Stomach (tissue), 9 donors: ENCODE data around the gene HLA-F. TPM values are rescaled to one million over a fixed set of nuclear protein-coding genes. Genes with fewer than 3 reads are reported as not detected.

Experiments used
- DNase-seq, 2 donors: peaks; one replicate each; pipeline versions ENCODE4 v3.0.0 to v3.0.0-alpha.2; 2013 to 2019
- H3K27ac ChIP-seq, 5 donors: fragments of 200-600 bp in 4 of 5; sonication (generic) in 4 of 5; one replicate each; pipeline ENCODE4 v1.5.1; 2013 to 2019; ENCODE audit warnings: mild to moderate bottlenecking in 1 of 5, moderate library complexity in 1 of 5
- H3K27me3 ChIP-seq, 3 donors: fragments of 200-600 bp; sonication (generic); one replicate each; pipeline ENCODE4 v1.5.1; 2017 to 2019; ENCODE audit warnings: mixed run types in 1 of 3
- H3K36me3 ChIP-seq, 4 donors: fragments of 200-600 bp; sonication (generic); 1 replicate in 3 of 4; 2 replicates in 1 of 4; pipeline ENCODE4 v1.5.1; 2016 to 2019
- H3K4me1 ChIP-seq, 4 donors: fragments of 200-600 bp; sonication (generic); one replicate each; pipeline ENCODE4 v1.5.1; 2016 to 2019
- H3K4me3 ChIP-seq, 4 donors: fragments of 200-600 bp; sonication (generic) in 3 of 4; one replicate each; pipeline ENCODE4 v1.5.1; 2016 to 2019; ENCODE audit warnings: mild to moderate bottlenecking in 1 of 4
- H3K9me3 ChIP-seq, 4 donors: fragments of 200-600 bp; sonication (generic); one replicate each; pipeline ENCODE4 v1.5.1; 2016 to 2019
- EP300 ChIP-seq: sonication (generic); formaldehyde crosslinking; IDR thresholded peaks from one replicate; pipeline ENCODE4 v1.6.1; 2017; ENCODE audit warnings: antibody characterized with exemption
- POLR2A ChIP-seq, 4 donors: fragments of 450-650 bp; IDR thresholded peaks; one replicate each; pipeline ENCODE4 v1.6.1; 2016; ENCODE audit warnings: antibody characterized with exemption in 4 of 4, control low read depth in 2 of 4, mild to moderate bottlenecking in 1 of 4, moderate library complexity in 1 of 4
- POLR2AphosphoS5 ChIP-seq, 3 donors: sonication (generic); formaldehyde crosslinking; IDR thresholded peaks; one replicate each; pipeline ENCODE4 v1.6.1; 2016; ENCODE audit warnings: antibody characterized with exemption in 3 of 3
- WGBS, 5 donors: extraction: QIAGEN DNeasy Blood & Tissue Kit in 3 of 5; methylation state at CpG; one replicate each; pipeline versions ENCODE4 v1.1.5 to v1.1.7; 2013 to 2018; 5-methylcytosine and 5-hydroxymethylcytosine counted together
- intact Hi-C: fragments of 100-400 bp; cut with DNase I; formaldehyde crosslinking; loops from one replicate; pipeline ENCODE4 v1.15.1; 2023; ENCODE audit warnings: low total_unique reads
- polyA plus RNA-seq, 3 donors: library from polyadenylated mRNA; stranded (reverse); fragments of 200-250 nt; gene quantifications; one replicate each; pipeline ENCODE4 v1.2.3, GENCODE V29; 2013
- total RNA-seq, 5 donors: library from RNA; depleted of rRNA; stranded (reverse); fragments of >200 nt; gene quantifications; one replicate each; pipeline versions ENCODE4 v1.1.0 to v1.2.3, GENCODE V29; 2014 to 2016
- TF ChIP-seq, protein P1 (sequence below), 7 experiments: fragments of 450-650 bp in 4 of 7; fragments of 200-600 bp in 3 of 7; sonication (generic) in 3 of 7; IDR thresholded peaks; one replicate each; pipeline ENCODE4 v1.5.1; 2016 to 2019; ENCODE audit warnings: antibody characterized with exemption in 7 of 7, control low read depth in 2 of 7, mild to moderate bottlenecking in 1 of 7
- donor health status: healthy with polysubstance abuse.
- donor health status: Bipolar disorder and iron deficiency.
- donor health status: healthy.

HLA-F gene
- total and polyA plus RNA-seq, 8 donors, result 17.2 to 164 (median 96.6) TPM

DNA sequence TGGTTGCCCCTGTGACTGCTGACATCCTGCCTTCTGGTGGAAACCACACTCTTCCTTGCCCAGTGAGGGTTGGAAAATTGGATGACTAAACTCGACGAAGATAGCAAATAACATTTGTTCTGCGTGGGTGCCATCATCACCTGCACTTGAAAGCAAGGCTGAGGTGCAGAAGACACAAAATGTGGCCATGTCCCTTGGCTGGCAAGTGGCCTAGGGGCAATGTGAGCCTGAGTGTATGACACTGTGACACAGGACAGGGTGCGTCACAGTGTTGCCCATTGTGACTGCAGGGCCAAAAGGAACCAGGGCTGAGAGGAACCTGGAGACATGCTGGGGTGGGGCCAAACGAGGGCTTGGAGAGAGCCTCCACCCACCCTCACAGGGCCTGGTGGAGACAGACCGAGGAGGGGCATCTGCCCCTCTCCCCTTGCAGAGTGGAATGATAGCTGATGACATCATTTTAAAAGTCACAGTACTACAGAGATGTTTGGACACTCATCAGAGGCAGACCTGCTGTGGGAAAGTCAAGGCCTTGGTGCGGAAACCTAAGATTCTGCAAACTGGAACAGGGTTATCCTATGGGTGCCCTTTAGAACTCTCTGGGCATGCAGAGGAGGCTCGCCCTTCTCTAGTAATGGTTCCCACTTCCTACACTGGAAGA is 12.8 kb upstream of the HLA-F start:
- H3K9me3 ChIP-seq, result no peaks in the 10 kb centered on the region

DNA sequence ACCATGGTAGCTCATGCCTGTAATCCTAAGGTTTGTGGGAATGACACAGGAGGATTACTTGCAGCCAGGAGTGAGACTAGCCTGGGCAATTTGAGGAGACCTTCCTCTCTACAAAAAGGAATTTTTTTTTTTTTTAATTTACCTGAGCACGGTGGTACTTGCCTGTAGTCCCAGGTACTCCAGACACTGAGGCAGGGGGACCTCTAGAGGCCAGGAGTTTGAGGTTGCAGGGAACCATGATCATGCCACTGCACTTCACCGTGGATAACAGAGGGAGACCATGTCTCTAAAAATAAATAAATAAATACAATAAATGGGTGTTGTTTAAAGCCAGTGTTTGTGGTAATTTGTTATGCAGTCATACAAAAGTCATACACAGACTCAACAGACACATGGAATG is 2.4 kb upstream of the HLA-F start:
- no peak for DNase-seq
- TF ChIP-seq POLR2AphosphoS5 (IDR thresholded peaks at IDR 0.05), result no peak
- TF ChIP-seq, protein P1, sequence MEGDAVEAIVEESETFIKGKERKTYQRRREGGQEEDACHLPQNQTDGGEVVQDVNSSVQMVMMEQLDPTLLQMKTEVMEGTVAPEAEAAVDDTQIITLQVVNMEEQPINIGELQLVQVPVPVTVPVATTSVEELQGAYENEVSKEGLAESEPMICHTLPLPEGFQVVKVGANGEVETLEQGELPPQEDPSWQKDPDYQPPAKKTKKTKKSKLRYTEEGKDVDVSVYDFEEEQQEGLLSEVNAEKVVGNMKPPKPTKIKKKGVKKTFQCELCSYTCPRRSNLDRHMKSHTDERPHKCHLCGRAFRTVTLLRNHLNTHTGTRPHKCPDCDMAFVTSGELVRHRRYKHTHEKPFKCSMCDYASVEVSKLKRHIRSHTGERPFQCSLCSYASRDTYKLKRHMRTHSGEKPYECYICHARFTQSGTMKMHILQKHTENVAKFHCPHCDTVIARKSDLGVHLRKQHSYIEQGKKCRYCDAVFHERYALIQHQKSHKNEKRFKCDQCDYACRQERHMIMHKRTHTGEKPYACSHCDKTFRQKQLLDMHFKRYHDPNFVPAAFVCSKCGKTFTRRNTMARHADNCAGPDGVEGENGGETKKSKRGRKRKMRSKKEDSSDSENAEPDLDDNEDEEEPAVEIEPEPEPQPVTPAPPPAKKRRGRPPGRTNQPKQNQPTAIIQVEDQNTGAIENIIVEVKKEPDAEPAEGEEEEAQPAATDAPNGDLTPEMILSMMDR (IDR thresholded peaks at IDR 0.05), result no peak
- no peak for TF ChIP-seq EP300
- no peak for TF ChIP-seq POLR2A (IDR thresholded peaks at IDR 0.05)
- no peaks in the 10 kb centered on the region for H3K27me3 ChIP-seq

More for the DNA sequence above, 12.8 kb upstream of the HLA-F start:
- TF ChIP-seq EP300, result no peak
- no peak for TF ChIP-seq POLR2AphosphoS5 (IDR thresholded peaks at IDR 0.05)
- no peak for DNase-seq
- H3K36me3 ChIP-seq, result no peaks in the 10 kb centered on the region
- peaks cover 0 to 12% (median 0%) of the 10 kb centered on the region in 4 donors for H3K4me1 ChIP-seq
- H3K27me3 ChIP-seq, result peaks cover 0 to 29% (median 0%) of the 10 kb centered on the region in 3 donors
- WGBS, 5 donors, result 67 to 82% (median 80%) methylated on average over 7 to 8 of the region's 8 CpGs
- intact Hi-C loops, result no loop called here
- no peak overlapping the region for H3K4me3 ChIP-seq
- H3K27ac ChIP-seq, result no peak overlapping the region

DNA sequence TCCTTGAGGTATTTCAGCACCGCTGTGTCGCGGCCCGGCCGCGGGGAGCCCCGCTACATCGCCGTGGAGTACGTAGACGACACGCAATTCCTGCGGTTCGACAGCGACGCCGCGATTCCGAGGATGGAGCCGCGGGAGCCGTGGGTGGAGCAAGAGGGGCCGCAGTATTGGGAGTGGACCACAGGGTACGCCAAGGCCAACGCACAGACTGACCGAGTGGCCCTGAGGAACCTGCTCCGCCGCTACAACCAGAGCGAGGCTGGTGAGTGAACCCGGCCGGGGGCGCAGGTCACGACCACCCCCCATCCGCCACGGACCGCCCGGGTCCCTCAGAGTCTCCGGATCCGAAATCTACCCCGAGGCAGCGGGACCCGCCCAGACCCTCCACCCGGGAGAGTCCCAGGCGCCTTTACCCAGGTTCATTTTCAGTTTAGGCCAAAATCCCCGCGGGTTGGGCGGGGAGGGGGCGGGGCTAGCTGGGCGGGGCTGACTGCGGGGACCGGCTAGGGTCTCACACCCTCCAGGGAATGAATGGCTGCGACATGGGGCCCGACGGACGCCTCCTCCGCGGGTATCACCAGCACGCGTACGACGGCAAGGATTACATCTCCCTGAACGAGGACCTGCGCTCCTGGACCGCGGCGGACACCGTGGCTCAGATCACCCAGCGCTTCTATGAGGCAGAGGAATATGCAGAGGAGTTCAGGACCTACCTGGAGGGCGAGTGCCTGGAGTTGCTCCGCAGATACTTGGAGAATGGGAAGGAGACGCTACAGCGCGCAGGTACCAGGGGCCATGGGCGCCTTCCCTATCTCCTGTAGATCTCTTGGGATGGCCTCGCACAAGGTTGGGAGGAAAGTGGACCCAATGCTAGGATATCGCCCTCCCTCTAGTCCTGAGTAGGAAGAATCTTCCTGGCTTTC is 693 bp downstream of the HLA-F start:
- intact Hi-C loops, result no loop called here

More for the DNA sequence above, 2.4 kb upstream of the HLA-F start:
- Histone ChIP-seq H3K27ac (no peak overlapping the region), H3K4me1 (peaks cover 0 to 23% (median 20%) of the 10 kb centered on the region in 4 donors), H3K9me3 (no peaks in the 10 kb centered on the region), H3K36me3 (peaks cover 4 to 18% (median 12%) of the 10 kb centered on the region in 4 donors), H3K4me3 (no peak overlapping the region)
- WGBS, 5 donors, result 8 to 29% (median 24%) methylated on average over 2 of the region's 2 CpGs
- intact Hi-C loops, result no loop called here

DNA sequence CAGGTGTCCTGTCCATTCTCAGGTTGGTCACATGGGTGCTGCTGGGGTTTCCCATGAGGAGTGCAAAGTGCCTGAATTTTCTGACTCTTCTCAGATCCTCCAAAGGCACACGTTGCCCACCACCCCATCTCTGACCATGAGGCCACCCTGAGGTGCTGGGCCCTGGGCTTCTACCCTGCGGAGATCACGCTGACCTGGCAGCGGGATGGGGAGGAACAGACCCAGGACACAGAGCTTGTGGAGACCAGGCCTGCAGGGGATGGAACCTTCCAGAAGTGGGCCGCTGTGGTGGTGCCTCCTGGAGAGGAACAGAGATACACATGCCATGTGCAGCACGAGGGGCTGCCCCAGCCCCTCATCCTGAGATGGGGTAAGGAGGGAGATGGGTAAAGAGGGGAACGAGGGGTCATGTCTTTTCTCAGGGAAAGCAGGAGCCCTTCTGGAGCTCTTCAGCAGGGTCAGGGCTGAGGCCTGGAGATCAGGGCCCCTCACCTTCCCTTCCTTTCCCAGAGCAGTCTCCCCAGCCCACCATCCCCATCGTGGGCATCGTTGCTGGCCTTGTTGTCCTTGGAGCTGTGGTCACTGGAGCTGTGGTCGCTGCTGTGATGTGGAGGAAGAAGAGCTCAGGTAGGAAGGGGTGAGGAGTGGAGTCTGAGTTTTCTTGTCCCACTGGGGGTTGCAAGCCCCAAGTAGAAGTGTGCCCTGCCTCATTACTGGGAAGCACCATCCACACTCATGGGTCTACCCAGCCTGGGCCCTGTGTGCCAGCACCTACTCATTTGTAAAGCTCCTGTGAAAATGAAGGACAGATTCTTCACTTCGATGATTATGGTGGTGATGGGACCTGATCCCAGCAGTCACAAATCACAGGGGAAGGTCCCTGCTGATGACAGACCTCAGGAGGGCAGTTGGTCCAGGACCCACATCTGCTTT is 2.0 kb downstream of the HLA-F start:
- 87 to 92% (median 87%) methylated on average over 10 to 11 of the region's 11 CpGs for WGBS, 5 donors
- DNase-seq, result no peak
- Histone ChIP-seq H3K4me3 (peak overlapping the region in 3 of 4 donors; percentile 87 to 92 (median 90)), H3K9me3 (no peaks in the 10 kb centered on the region), H3K4me1 (peaks cover 0 to 27% (median 22%) of the 10 kb centered on the region in 4 donors), H3K36me3 (peaks cover 4 to 44% (median 36%) of the 10 kb centered on the region in 4 donors), H3K27ac (peak overlapping the region in 1 of 5 donors; percentile 4), H3K27me3 (no peaks in the 10 kb centered on the region)
- intact Hi-C loops, result no loop called here
- no peak for TF ChIP-seq EP300
- TF ChIP-seq POLR2A (IDR thresholded peaks at IDR 0.05), result no peak
- no peak for TF ChIP-seq POLR2AphosphoS5 (IDR thresholded peaks at IDR 0.05)
- TF ChIP-seq, protein P1 (IDR thresholded peaks at IDR 0.05), result no peak

More for the DNA sequence above, 693 bp downstream of the HLA-F start:
- TF ChIP-seq POLR2A (IDR thresholded peaks at IDR 0.05), result no peak
- TF ChIP-seq, protein P1 (IDR thresholded peaks at IDR 0.05), result no peak
- TF ChIP-seq POLR2AphosphoS5 (IDR thresholded peaks at IDR 0.05), result no peak
- 5 to 28% (median 6%) methylated on average over 13 to 76 of the region's 76 CpGs for WGBS, 5 donors
- Histone ChIP-seq H3K4me3 (peak overlapping the region; percentile 87 to 92 (median 89)), H3K36me3 (peaks cover 4 to 44% (median 36%) of the 10 kb centered on the region in 4 donors), H3K4me1 (peaks cover 0 to 27% (median 22%) of the 10 kb centered on the region in 4 donors), H3K27ac (peak overlapping the region; percentile 84 to 96 (median 89)), H3K27me3 (no peaks in the 10 kb centered on the region), H3K9me3 (no peaks in the 10 kb centered on the region)
- DNase-seq, result peak; percentile 53 to 67
